Left ventricle myocardium inferior (tissue), 1 donor: Measurements from ENCODE around the gene CDHR4. TPM values are rescaled to one million over a fixed set of nuclear protein-coding genes. Genes with fewer than 3 reads are reported as not detected.

ENCODE experiments used
- DNase-seq: peaks from one replicate; pipeline ENCODE4 v3.0.0-alpha.2; 2020
- H3K27ac ChIP-seq: fragments of 200-600 bp; replicated peaks from 2 replicates; pipeline ENCODE4 v1.8.0; 2021
- H3K27me3 ChIP-seq: fragments of 200-600 bp; 2 replicates; pipeline ENCODE4 v1.8.0; 2021; ENCODE audit warnings: low read depth
- H3K36me3 ChIP-seq: fragments of 200-600 bp; 2 replicates; pipeline ENCODE4 v1.8.0; 2021
- H3K4me1 ChIP-seq: fragments of 200-600 bp; 2 replicates; pipeline ENCODE4 v1.8.0; 2021
- H3K4me3 ChIP-seq: fragments of 200-600 bp; 2 replicates; pipeline ENCODE4 v1.8.0; 2021; ENCODE audit warnings: mild to moderate bottlenecking, moderate library complexity
- H3K9me3 ChIP-seq: fragments of 200-600 bp; replicated peaks from 2 replicates; pipeline ENCODE4 v1.8.0; 2021
- CTCF ChIP-seq: fragments of 200-600 bp; IDR thresholded peaks from 2 replicates; pipeline ENCODE4 v1.8.0; 2021; ENCODE audit warnings: antibody characterized with exemption, mild to moderate bottlenecking, borderline replicate concordance
- intact Hi-C: fragments of 100-400 bp; cut with micrococcal nuclease; formaldehyde crosslinking; loops from one replicate; pipeline ENCODE4 v1.11.0; 2022
- total RNA-seq: library from RNA; stranded (reverse); fragmentation: NEBNext Ultra II Directional; extraction: Animal tissue kit (Norgen Biotek cat#: 25700); gene quantifications from one replicate; pipeline ENCODE4 v1.2.1, GENCODE V29; 2021
- donor health status: DM: no; HTN: yes; CAD: no; lungs with severe emphysema.

The CDHR4 gene
- total RNA-seq, 1 donor from 2014 or later, result not detected

GRCh38 chr3:49761661-49762060, 38.0 kb downstream of the CDHR4 start:
- DNase-seq, result no peak
- Histone ChIP-seq H3K9me3 (no peaks in the 10 kb centered on the region), H3K4me1 (peaks cover 21% of the 10 kb centered on the region), H3K36me3 (no peaks in the 10 kb centered on the region), H3K27me3 (no peaks in the 10 kb centered on the region), H3K4me3 (no peak overlapping the region), H3K27ac (no peak overlapping the region)
- TF ChIP-seq CTCF, result no peak
- intact Hi-C loops, result no loop called here

- Histone ChIP-seq H3K36me3 (no peaks in the 10 kb centered on the region), H3K4me1 (peaks cover 39% of the 10 kb centered on the region), H3K9me3 (no peaks in the 10 kb centered on the region), H3K27me3 (no peaks in the 10 kb centered on the region), H3K4me3 (no peak overlapping the region), H3K27ac (no peak overlapping the region)
- no peak for TF ChIP-seq CTCF
- DNase-seq, result no peak
- intact Hi-C loops, result no loop called here
Observed at GRCh38 chr3:49759226-49759625, 40.4 kb downstream of the CDHR4 start.

GRCh38 chr3:49757197-49757596, 42.5 kb downstream of the CDHR4 start:
- no peak for TF ChIP-seq CTCF
- Histone ChIP-seq H3K4me1 (peaks cover 48% of the 10 kb centered on the region), H3K36me3 (no peaks in the 10 kb centered on the region), H3K4me3 (no peak overlapping the region), H3K9me3 (no peaks in the 10 kb centered on the region), H3K27me3 (no peaks in the 10 kb centered on the region), H3K27ac (no peak overlapping the region)
- intact Hi-C loops, result no loop called here
- no peak for DNase-seq

- Histone ChIP-seq H3K9me3 (no peaks in the 10 kb centered on the region), H3K27ac (no peak overlapping the region), H3K36me3 (no peaks in the 10 kb centered on the region), H3K4me3 (no peak overlapping the region), H3K4me1 (peaks cover 48% of the 10 kb centered on the region), H3K27me3 (no peaks in the 10 kb centered on the region)
- intact Hi-C loops, result no loop called here
- DNase-seq, result no peak
- TF ChIP-seq CTCF, result no peak
Observed at GRCh38 chr3:49756036-49756435, 43.6 kb downstream of the CDHR4 start.

GRCh38 chr3:49754536-49754935, 45.1 kb downstream of the CDHR4 start:
- no peak overlapping the region for H3K27ac ChIP-seq
- H3K4me1 ChIP-seq, result peaks cover 56% of the 10 kb centered on the region
- intact Hi-C loops, result no loop called here
- TF ChIP-seq CTCF, result no peak
- no peaks in the 10 kb centered on the region for H3K36me3 ChIP-seq
- no peak for DNase-seq
- H3K9me3 ChIP-seq, result no peaks in the 10 kb centered on the region
- H3K27me3 ChIP-seq, result no peaks in the 10 kb centered on the region
- no peak overlapping the region for H3K4me3 ChIP-seq

DNA sequence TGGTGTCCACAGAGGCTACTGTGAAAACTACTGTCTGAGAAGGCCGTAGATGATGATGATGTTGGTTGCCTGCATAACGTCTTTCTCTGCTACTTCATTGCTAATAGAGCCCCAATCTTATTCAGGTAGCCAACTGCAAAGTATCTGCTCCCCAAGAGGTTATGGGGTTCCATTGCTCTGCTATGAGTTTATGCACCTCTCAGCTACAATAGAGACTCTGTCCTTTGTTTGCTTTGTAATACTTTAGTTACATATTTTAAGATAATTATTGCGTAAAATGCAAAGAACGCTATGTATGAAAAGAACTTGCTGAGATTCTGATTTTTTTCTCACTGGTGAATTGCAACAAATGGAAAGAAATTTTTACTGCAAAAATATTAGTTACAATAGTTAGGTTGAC, 48.2 kb downstream of the CDHR4 start:
- no peaks in the 10 kb centered on the region for H3K27me3 ChIP-seq
- no peak overlapping the region for H3K27ac ChIP-seq
- no peaks in the 10 kb centered on the region for H3K9me3 ChIP-seq
- H3K4me3 ChIP-seq, result no peak overlapping the region
- TF ChIP-seq CTCF, result no peak
- peaks cover 11% of the 10 kb centered on the region for H3K36me3 ChIP-seq
- peaks cover 39% of the 10 kb centered on the region for H3K4me1 ChIP-seq
- no peak for DNase-seq
- intact Hi-C loops, result no loop called here
